Tibial artery (tissue), 4 donors: Measurements from ENCODE around the gene ITGB8.
A peak's percentile ranks its signal among the peaks of the same experiment; 100 is the strongest.

Source experiments
- DNase-seq, 2 donors: peaks; one replicate each; pipeline ENCODE4 v3.0.0-alpha.2; 2019
- H3K27ac ChIP-seq, 2 donors: fragments of 200-600 bp; sonication (generic) in 1 of 2; 1 replicate in 1 of 2; 2 replicates in 1 of 2; pipeline ENCODE4 v1.5.1; 2018 to 2019; ENCODE audit warnings: mild to moderate bottlenecking in 1 of 2
- H3K27me3 ChIP-seq, 2 donors: fragments of 200-600 bp; sonication (generic) in 1 of 2; one replicate each; pipeline versions ENCODE4 v1.5.1 to v1.6.0; 2016 to 2019
- H3K36me3 ChIP-seq, 3 donors: fragments of 200-600 bp; sonication (generic) in 2 of 3; one replicate each; pipeline ENCODE4 v1.5.1; 2016 to 2019; ENCODE audit warnings: mild to moderate bottlenecking in 2 of 3
- H3K4me1 ChIP-seq, 4 donors: fragments of 200-600 bp; sonication (generic) in 2 of 4; 1 replicate in 3 of 4; 2 replicates in 1 of 4; pipeline ENCODE4 v1.5.1; 2016 to 2019
- H3K4me3 ChIP-seq, 2 donors: fragments of 200-600 bp; sonication (generic) in 1 of 2; 1 replicate in 1 of 2; 2 replicates in 1 of 2; pipeline ENCODE4 v1.5.1; 2018 to 2019; ENCODE audit warnings: mild to moderate bottlenecking in 2 of 2
- H3K9me3 ChIP-seq, 3 donors: fragments of 200-600 bp; sonication (generic) in 1 of 3; one replicate each; pipeline ENCODE4 v1.5.1; 2016 to 2019
- CTCF ChIP-seq, 2 experiments: fragments of 200-600 bp in 1 of 2; fragments of 450-650 bp in 1 of 2; IDR thresholded peaks; one replicate each; pipeline ENCODE4 v1.5.1; 2017 to 2019; ENCODE audit warnings: antibody characterized with exemption in 2 of 2, mild to moderate bottlenecking in 1 of 2, moderate library complexity in 1 of 2
- intact Hi-C: fragments of 100-400 bp; cut with DNase I; formaldehyde crosslinking; loops from one replicate; pipeline ENCODE4 v1.15.0; 2023; ENCODE audit warnings: low total_unique reads

Gene ITGB8

GRCh38 chr7:20310301-20310700, 20.4 kb upstream of the ITGB8 start:
- H3K4me1 ChIP-seq: no peaks in the 10 kb centered on the region
- no peak for TF ChIP-seq CTCF (IDR thresholded peaks at IDR 0.05)
- H3K27me3 ChIP-seq: no peaks in the 10 kb centered on the region
- no peak for DNase-seq
- H3K4me3 ChIP-seq: no peak overlapping the region
- intact Hi-C loops: no loop called here
- no peak overlapping the region for H3K27ac ChIP-seq
- no peaks in the 10 kb centered on the region for H3K9me3 ChIP-seq
- no peaks in the 10 kb centered on the region for H3K36me3 ChIP-seq

- TF ChIP-seq CTCF (IDR thresholded peaks at IDR 0.05): peak; percentile 22 to 38
- no peaks in the 10 kb centered on the region for H3K9me3 ChIP-seq
Measured at GRCh38 chr7:20310963-20311742, 19.5 kb upstream of the ITGB8 start.

GRCh38 chr7:20311743-20312042, 19.0 kb upstream of the ITGB8 start:
- Histone ChIP-seq H3K27me3 (no peaks in the 10 kb centered on the region), H3K9me3 (no peaks in the 10 kb centered on the region), H3K4me1 (no peaks in the 10 kb centered on the region), H3K36me3 (no peaks in the 10 kb centered on the region), H3K27ac (no peak overlapping the region), H3K4me3 (no peak overlapping the region)
- TF ChIP-seq CTCF (IDR thresholded peaks at IDR 0.05): no peak
- intact Hi-C loops: no loop called here
- no peak for DNase-seq

More at GRCh38 chr7:20310963-20311742, 19.5 kb upstream of the ITGB8 start:
- Histone ChIP-seq H3K27me3 (no peaks in the 10 kb centered on the region), H3K36me3 (no peaks in the 10 kb centered on the region), H3K27ac (no peak overlapping the region), H3K4me1 (no peaks in the 10 kb centered on the region), H3K4me3 (no peak overlapping the region)
- intact Hi-C loops: no loop called here
- DNase-seq: no peak

- Histone ChIP-seq H3K27ac (no peak overlapping the region), H3K27me3 (no peaks in the 10 kb centered on the region), H3K36me3 (no peaks in the 10 kb centered on the region), H3K4me1 (no peaks in the 10 kb centered on the region), H3K4me3 (no peak overlapping the region), H3K9me3 (no peaks in the 10 kb centered on the region)
- DNase-seq: no peak
- intact Hi-C loops: no loop called here
- no peak for TF ChIP-seq CTCF (IDR thresholded peaks at IDR 0.05)
Measured at GRCh38 chr7:20312562-20312961, 18.1 kb upstream of the ITGB8 start.

- Histone ChIP-seq H3K4me1 (no peaks in the 10 kb centered on the region), H3K36me3 (no peaks in the 10 kb centered on the region), H3K27ac (no peak overlapping the region), H3K9me3 (no peaks in the 10 kb centered on the region), H3K27me3 (no peaks in the 10 kb centered on the region), H3K4me3 (no peak overlapping the region)
- DNase-seq: no peak
- TF ChIP-seq CTCF (IDR thresholded peaks at IDR 0.05): no peak
- intact Hi-C loops: no loop called here
Measured at GRCh38 chr7:20313626-20314025, 17.1 kb upstream of the ITGB8 start.

- intact Hi-C loops: no loop called here
- Histone ChIP-seq H3K4me1 (no peaks in the 10 kb centered on the region), H3K27ac (no peak overlapping the region), H3K4me3 (no peak overlapping the region), H3K36me3 (no peaks in the 10 kb centered on the region), H3K9me3 (no peaks in the 10 kb centered on the region), H3K27me3 (no peaks in the 10 kb centered on the region)
- TF ChIP-seq CTCF (IDR thresholded peaks at IDR 0.05): no peak
- DNase-seq: no peak
Measured at GRCh38 chr7:20314198-20314597, 16.5 kb upstream of the ITGB8 start.
